Measurements from ENCODE around the gene OVOL3.
"Not testable (repeated sequence)": the region's sequence is repeated elsewhere in the genome, so short reads cannot be mapped to it uniquely, and the experiment has no call there.

The OVOL3 gene

DNA sequence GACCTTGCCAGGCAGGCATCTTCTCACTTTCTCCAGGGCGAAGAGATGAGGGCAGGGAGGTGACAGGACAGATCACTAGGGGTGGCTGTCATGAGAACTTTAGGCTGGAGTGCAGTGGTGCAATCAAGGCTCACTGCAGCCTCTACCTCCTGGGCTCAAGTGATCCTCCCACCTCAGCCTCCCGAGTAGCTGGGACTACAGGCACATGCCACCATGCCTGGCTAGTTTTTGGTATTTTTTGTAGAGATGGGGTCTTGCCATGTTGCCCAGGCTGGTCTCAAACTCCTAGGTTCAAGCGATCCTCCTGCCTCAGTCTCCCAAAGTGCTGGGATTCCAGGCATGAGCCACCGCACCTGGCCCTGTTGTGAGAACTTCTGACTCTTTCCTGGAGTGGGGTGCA is 23.9 kb downstream of the OVOL3 start:
- not testable (repeated sequence) for DNase-seq (ENCODE audit: low spot score)

DNA sequence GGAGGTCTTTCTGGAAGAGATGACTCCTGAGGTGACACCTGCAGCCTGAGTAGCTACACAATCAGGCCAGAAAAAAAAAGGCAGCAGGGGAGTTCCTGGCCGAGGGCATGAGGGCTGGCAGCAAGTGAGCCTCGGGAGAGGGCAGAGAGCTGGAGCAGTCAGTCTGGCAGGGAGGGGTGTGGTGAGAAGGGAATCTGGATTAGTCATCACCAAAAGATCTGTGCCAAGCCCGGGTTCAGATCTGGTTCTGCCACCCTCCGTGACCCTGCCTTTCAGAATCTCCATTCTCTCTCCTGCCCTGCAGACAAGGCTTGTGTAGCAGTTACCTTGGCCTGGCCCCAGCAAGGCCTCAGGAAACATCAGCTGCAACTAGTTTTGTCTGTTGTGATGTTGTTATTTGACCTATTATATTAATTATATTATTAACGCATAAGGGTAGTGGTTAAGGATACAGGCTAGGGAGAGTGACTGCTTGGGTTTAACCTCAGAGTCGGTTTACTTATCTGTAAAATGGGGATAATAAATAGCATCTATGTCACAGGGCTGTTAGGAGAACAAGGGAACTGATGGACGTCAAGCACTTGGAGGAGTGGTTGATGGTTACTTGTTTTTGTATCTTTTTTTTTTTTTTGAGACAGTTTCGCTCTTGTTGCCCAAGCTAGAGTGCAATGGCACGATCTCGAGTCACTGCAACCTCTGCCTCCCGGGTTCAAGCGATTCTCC is 26.2 kb downstream of the OVOL3 start:
- peak; percentile 94 for DNase-seq (ENCODE audit: low spot score)

DNA sequence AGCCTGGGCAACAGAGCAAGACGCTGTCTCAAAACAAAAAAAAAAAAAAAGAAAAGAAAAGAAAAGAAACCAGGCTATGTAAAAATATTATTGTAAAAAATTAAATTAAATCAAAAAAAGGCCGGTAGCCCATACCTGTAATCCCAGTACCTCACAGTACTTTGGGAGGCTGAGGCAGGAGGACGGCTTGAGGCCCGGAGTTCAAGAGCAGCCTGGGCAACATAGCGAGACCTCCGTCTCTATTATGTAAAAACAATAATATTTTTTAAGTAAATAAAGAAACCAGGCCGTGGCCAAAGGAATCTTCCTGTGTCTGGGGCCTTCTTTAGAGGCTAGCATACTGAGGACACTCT is 28.2 kb downstream of the OVOL3 start:
- DNase-seq (ENCODE audit: low spot score) = no peak

DNA sequence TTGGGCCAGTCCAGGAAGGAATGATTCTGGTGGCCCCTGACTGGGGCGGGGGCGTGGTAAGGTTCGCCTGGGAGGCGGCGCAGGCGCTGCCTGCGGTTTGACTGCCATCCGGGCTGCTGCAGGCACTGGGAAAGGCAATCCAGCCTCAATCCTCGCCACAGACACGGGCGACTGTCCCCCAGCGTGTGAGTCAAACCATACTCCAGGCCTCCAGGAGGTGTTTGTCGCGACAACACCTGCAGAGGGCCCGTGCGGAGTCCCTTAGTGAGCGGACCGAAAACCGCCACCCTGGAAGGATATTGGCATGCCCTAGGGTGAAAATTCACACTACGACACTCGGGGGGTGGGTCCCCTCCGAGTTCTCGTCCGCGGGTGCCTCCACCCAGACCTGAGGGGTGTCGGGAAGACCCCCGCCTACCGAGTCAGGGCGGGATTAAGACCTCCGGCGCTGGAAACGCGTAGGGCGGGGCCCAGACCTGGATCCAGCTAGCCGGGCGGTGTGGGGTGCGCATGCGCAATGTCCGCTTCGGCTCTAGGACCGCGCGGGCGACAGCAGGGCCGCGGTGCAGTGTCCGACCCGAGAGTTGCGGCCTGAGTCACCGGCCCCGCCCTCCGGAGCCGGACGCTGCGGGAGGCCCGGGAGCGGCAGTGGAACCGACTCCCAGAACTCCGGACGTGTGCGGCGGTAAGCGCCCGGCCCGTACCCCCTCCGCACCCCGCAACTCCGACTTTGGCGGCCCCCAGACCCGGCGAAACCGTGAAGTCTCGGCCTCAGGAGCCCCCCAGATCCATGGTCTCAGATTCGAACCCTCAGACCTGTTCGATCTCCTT is 28.7 kb downstream of the OVOL3 start, which contains the start of gene CAPNS1:
TSS of gene CAPNS1 (plus strand) at position 594 of the 831 bp plus-strand sequence. CDS start 946 bp downstream, outside the sequence.
- DNase-seq (ENCODE audit: low spot score) = peak; percentile 98

DNA sequence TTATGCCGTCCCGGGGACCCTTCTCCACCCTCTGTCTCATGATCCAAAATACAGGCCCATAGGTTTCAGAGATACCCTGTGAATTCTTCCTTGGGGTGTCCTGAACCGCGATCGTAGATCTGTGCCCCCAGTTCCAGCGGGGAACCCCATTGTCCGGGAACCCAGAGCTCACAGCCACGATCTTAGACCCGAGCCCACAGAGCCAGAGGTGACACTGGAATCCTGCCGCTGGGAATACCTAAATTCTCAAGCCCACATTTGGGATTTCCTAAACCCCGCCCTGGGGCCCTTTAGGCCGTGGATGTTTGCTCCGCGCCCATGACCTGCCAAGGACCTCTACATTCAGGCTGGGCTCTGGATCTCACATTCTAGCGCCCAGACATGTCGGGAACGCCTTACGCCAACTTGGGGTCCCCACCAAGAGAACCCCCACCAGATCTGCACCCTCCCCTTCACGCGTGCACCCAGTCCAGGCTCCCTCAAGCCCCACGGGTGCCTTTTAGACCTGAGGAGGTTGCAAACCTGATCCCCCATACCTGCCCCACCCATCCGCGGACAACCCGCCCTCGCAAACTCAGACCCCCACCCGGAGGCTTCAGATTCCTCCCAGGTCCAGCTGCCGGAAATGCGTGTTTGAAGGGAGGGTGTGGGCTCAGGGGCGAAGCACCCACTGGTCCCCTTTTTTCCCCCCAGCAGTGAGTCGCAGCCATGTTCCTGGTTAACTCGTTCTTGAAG is 29.5 kb downstream of the OVOL3 start:
- peak; percentile 81 for DNase-seq (ENCODE audit: low spot score)

DNA sequence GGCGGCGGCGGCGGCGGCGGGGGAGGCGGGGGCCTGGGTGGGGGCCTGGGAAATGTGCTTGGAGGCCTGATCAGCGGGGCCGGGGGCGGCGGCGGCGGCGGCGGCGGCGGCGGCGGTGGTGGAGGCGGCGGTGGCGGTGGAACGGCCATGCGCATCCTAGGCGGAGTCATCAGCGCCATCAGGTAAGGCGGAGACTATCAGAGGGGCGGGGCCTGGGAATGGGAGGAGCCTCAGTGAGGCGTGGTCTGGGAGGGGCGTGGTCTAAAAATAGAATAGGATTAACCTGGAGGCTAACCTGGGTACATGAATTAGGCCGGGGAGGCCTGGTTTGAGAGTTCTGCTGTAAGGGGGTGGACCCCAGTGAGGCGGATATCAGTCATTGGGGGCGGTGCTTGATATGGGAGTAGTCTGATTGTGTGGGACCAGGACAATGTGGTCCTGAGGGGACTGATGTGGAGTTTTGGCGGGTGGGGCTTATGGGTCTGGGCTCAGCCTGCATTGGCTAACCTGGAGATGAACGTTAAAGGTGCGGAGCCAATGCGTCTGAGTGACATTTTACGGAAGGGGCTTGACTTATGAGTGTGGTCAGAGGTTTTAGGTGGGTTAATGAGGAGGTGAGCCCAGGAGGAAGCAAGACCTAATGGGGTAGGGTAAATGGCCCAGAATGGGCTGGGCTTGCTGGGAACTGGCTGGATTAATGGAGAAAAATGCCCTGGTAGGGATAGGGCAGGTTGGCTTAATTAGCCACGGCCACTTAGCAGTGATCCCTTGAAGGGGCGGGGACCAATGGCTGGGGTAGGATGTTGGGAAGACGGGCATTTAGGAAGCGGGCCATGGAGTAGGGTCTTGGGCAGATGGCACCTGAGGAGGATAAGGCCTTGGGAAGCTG is 30.3 kb downstream of the OVOL3 start:
- peak; percentile 90 for DNase-seq (ENCODE audit: low spot score)

DNA sequence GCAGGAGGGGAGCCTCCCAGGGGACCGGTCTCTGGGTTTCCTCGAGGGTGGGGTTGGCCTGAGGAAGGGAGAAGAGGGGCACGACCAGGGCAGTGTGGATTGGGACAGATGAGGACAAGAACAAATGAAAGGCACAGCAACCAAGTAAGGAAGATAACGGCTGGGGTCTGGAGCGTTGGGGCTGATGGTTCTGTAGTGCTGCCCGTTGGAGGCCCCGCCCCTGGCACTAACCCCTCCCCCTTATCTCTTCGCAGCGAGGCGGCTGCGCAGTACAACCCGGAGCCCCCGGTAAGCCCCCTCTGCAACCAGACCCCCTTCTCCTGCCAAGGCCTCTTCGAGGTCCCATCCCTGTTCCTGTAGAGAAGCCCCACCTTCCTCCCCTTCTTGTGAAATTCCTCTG is 31.1 kb downstream of the OVOL3 start:
- no peak for DNase-seq (ENCODE audit: low spot score)

DNA sequence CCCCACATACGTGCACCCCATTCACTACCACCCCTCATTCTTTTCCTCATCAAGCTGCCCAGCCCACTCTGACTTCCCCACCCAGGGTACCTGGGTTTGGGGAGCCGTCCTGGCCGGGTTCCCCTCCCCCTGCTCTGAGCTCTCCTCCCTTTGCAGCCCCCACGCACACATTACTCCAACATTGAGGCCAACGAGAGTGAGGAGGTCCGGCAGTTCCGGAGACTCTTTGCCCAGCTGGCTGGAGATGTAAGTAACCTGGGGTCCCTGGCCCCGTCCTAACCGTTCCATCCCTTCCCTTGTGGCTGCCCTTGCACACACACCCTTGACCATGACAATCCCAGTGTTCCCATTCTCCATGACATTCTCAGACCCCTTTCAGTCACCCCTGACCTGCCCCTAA is 31.6 kb downstream of the OVOL3 start:
- DNase-seq (ENCODE audit: low spot score) = no peak

DNA sequence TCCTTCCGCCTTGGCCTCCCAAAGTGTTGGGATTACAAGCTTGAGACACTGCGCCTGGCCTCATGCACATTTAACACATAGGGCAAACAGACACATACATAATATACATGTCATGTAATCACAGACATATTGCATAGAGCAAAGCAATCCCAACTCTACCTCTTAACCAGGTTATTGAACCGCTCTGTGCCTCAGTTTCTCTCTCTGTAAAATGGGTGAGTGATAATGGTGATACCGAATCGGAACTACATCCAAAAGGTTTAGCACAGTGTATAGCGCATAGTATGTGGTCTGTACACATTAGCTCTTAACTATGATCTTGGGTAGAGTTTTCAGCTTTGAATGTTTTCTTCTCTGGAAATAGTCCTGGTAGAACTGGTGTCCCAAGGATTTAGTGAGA is 33.7 kb downstream of the OVOL3 start:
- no peak for DNase-seq (ENCODE audit: low spot score)

DNA sequence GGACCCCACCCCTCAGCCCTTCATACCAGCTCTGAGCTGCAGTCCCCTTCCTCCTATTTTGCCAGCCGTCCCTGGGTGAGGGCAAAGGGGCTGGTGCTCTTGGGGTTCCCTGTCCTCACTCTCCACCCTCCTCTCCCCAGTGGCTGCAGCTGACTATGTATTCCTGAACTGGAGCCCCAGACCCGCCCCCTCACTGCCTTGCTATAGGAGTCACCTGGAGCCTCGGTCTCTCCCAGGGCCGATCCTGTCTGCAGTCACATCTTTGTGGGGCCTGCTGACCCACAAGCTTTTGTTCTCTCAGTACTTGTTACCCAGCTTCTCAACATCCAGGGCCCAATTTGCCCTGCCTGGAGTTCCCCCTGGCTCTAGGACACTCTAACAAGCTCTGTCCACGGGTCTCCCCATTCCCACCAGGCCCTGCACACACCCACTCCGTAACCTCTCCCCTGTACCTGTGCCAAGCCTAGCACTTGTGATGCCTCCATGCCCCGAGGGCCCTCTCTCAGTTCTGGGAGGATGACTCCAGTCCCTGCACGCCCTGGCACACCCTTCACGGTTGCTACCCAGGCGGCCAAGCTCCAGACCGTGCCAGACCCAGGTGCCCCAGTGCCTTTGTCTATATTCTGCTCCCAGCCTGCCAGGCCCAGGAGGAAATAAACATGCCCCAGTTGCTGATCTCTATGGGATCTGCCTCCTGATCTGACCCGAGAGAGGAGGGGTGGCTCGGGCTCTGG is 38.9 kb downstream of the OVOL3 start:
- no peak for DNase-seq (ENCODE audit: low spot score)

DNA sequence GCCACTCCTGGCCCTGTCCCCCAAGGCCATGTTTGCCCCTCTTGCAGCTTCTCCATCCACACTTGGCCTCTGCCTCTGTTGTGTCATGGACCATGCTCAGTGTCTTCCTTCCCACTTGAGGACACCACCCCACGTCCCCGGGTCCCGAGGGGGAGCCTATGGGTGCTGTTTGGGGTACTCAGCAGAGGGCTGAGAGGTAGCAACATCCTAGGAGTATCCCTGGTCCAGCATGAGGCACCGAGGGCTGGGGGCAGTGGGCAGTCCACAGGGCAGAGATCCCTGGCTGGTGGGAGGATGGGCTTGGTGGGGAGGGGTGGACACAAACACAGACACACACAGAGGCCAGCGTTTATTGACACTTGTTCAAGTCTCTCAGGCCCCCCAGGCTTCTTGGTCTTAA is 39.6 kb downstream of the OVOL3 start:
- no peak for DNase-seq (ENCODE audit: low spot score)

DNA sequence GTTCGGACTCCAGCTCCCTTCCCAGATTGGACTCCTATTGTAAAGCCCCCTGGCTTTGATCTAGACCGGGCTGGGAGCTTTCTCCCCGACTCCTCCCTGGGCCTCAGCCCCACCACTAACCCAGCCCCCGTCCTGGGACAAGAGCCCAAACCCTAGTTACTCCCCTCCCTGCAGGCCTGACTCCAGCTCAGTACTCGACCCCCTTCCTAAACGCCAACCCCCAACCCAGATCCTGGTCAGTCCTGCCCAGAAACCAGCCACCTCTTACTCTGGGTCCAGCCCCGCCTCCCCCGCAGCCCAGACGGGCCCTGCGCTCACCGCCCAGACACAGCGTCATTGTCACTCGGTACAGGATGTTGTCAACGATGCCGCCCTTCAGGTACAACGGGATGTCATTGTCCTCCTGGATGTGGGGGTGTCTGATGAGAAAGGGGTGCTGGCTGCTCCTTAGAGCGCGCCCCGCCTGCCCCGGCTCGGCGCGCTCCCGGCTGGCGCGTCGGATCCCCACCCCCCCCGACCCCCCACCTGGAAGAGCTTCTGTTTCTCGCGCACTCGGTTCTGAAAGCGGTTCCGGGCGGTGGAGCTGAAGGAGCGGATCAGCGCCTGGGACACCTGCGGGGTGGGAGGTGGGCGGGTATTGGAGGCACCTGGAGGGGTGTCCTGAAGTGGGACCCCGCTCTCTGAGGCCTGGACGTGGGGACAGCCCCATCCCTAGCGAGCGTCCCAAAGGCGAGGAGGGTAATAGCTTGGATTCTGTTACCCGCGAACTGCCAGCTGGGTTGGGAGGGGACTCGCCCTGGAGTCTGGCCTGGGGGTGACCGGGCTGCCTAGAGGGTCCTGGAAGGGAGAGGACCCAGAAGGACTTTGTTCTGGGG is 40.4 kb downstream of the OVOL3 start:
- no peak for DNase-seq (ENCODE audit: low spot score)

DNA sequence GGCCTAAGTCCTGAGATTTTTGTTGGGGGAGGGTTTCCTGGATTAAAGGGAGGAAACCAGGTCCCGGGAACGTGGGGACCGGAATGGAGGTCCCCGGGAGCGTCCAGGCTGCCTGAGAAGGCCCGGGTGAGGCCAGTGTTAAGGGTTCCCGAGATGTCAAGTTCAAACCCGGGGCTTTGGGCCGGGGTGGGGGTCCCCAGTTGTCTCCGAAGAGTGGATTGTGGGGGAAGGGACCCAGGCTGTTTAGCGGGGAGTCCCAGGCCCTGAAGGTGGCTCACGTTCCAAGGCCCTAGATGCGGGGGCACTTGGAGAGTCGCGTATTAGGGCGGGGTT is 41.0 kb downstream of the OVOL3 start:
- no peak for DNase-seq (ENCODE audit: low spot score)

DNA sequence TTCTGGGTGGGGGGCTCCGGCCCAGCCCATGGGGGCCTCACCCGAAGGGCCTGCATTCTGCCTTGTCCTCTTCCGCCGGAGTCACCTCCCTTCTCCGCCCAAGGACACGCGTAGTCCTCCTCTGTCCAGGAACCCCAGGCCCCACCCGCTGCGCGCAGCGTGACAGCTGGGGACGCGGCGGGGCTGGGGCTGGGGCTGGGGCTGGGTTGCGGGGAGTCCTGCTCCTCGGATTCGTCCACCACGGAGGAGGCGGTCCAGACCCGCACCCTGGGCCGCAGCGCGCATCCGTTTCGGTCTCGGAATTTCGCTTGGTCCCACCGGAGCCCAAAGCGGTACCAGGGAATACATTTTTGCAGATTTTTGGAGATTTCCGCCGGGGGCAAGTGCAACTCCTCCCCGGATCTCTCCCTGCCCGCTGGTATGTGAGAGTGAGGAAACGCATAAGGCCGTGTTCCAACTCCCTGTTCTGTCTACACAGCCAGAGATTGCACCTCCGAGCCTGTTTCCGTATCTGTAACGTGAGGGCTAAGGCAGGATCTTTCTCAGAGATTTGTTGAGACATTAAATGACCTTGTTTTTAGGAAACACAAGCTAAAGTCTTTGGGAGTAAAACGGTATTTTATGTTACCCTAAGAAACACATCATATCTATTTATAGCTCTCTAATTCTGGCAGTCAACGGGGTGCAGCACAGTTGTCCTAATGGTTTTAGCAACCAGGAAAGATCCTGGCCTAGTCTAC is 41.6 kb downstream of the OVOL3 start, which contains the start of gene COX7A1:
TSS of gene COX7A1 (minus strand) at position 96 of the 740 bp plus-strand sequence. CDS start at position 56, 40 bp downstream.
- DNase-seq (ENCODE audit: low spot score) = no peak

DNA sequence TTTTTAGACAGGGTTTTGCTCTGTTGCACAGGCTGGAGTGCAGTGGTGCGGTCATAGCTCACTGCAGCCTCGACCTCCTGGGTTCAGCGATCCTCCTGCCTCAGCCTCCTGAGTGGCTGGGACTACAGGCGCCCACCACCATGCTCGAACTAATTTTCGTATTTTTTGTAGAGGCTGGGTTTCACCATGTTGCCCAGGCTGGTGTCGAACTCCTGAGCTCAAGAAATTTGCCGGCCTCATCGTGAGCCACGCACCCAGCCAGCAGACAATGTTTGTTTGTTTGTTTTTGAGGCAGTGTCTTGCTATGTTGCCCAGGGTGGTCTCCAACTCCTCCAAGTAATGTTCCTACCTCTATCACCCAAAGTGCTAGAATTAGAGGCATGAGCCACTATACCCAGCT is 42.2 kb downstream of the OVOL3 start:
- DNase-seq (ENCODE audit: low spot score) = no peak

DNA sequence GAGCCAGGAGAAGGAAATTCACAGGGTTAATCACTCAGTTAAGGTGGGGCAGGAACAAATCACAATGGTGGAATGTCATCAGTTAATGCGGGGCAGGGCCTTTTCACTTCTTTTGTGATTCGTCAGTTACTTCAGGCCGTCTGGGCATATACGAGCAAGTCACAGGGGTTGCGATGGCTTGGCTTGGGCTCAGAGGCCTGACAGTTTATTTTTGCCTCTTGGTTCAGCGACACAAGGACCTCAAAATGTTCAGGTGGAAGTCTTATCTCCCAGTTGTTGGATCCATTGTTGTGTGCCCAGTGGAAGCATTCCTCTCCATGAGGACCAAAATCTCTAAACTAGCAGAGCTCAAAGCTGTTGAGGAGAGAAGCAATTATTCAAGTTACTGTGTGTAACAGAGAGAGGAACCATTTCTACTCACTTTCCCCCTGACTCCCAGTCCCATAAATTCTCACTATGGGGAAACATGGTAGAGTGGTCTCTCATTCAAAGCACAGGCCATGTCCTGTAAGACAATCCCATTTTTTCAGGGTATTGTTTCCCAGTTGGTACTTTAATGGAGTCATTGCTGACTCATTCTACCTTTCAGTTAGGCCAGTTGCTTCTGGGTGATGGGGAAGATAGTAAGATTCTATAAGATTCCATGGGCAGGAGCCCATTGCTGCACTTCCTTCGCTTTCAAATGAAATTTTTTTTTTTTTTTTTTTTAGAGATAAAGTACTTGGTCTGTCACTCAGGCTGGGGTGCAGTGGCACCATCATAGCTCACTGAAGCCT is 50.1 kb downstream of the OVOL3 start:
- DNase-seq (ENCODE audit: low spot score) = no peak

Data from SW480 (cell line).